ENCODE results near the gene ZNF281.
A peak's percentile ranks its signal among the peaks of the same experiment; 100 is the strongest.

The ZNF281 gene

DNA sequence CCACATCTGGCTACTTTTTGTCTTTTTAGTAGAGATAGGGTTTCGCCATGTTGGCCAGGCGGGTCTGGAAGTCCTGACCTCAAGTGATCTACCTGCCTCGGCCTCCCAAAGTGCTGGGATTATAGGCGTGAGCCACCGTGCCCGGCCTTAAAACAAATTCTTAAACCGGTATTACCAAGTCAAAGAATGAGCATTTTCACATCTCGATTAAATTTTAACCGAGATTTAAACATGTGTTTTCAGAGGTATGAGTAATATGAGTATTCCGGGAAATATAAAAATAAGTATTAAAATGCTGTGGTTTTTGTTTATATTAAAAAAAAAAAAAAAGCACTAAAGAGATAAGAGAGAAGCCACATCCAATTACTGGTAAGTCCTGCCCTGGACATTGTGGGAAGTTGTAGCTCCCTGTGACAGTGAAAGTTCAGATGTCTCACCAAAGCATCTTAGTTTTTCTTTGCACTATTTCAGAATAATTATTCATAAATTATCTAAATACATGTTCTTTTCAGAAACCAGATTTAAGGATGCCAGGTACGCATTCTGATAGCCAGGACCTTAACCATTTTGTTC is 24.9 kb downstream of the ZNF281 start:
- no peak for DNase-seq

DNA sequence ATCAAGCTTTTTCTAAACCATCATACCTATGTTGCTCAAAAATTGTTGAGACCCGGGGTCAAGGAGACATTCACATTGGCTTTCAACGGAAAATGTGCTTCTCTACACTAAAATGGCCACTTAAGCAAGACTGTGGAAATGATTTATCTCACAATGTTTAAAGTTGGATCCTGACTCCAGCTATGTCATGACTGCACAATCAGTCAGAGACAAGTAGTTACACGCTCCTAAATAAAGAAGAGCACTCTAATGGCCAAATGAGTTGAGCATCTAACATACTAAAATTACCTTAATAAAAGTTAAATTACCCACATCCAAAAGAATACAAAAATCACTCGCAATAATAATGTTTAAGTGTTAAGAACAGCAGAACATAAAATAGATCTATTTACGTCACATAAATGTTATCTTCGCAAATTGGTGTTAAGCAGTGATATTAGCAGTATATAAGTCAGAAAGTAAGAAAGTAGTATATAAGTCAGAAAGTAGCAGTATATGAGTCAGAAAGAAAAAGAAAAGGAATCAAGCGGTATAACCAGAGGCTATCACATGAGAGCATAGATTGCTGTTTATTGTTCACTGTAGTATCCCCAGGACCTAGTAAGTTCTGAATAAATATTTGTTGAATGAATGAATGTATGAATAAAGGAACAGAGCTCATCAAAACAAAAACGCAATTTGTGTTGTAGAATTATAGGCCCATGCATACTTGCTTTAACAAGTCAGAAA is 28.4 kb downstream of the ZNF281 start:
- DNase-seq, result no peak

DNA sequence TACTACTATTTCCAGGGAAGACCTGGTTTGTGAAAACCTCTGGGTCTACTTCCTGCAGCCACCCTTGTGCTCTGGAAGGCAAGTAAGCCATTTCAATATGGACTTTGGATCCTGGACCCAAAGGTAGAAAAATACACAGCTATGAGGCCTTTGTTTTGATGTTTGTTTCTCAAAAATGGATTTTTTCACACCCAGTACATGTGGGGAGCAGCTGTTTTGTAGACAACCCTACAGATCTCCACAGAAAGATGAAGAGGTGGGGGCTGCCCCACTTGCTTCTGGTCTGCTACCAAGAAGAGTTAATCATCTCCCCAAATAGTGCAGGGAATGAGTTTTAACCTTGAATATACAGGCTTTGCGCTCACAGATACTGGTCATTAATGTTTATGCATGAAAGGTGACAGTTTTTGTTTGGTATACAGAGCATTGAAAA is 29.2 kb downstream of the ZNF281 start:
- DNase-seq, result no peak

DNA sequence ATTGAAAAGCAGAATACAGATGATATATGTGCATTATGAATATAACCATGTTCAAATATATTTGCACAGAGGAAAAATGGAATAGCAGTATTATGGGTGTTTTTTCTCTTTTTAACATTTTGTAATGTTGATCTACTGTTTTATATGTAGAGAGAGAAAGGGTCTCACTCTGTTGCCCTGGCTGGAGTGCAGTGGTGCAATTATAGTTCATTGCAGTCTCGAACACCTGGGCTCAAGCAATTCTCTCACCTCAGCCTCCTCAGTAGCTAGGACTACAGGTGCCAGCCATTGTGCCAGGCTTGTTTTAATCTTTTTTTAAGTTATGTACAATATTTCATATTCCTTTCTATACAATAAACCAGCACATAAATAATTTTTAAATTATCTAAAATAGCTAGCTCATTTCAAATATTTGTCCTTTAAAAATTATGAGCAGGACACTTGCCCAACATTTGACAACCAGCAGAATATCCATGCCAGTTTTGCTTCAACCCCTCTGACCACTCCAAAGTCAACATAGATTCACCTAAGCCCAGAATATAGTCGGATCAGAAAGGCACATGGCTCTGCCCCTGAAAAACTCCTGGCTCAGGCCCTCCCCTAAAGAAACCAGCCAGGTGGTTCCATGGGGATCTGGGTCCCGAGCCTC is 29.8 kb downstream of the ZNF281 start:
- DNase-seq, result no peak

DNA sequence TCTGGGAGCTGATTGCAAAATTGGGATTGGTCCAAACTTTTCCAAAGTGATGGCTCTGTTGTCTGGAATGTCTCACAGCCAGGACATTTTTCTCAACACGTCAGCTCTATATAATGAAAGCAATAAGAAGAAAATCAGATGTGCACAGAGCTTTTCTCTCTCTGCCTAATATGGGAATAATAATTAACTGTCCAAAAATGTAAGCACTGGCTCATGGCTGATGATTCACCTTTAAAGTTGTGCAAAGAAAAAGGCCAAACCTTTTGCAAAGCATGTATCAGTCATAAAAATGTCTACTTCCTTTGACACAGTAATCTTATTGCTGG is 30.4 kb downstream of the ZNF281 start:
- DNase-seq, result no peak

DNA sequence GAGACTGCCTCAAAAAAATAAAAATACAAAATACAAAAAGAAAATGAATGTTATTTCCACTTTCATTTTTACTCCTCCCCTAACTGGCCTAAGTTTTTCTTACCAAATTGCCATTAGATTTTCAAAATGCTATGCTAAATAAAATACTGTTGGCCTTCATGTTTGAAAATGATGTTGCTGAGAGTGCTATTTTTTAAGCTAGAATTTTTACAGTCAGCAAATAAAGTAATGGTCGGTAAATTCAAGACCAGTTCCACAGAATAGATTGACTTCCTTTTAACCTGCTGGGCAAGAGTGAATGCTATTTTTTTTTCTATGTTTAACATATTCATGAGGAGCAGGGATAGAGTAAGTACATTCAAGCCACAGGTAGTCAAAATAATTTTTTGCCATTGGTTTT is 31.7 kb downstream of the ZNF281 start:
- no peak for DNase-seq

DNA sequence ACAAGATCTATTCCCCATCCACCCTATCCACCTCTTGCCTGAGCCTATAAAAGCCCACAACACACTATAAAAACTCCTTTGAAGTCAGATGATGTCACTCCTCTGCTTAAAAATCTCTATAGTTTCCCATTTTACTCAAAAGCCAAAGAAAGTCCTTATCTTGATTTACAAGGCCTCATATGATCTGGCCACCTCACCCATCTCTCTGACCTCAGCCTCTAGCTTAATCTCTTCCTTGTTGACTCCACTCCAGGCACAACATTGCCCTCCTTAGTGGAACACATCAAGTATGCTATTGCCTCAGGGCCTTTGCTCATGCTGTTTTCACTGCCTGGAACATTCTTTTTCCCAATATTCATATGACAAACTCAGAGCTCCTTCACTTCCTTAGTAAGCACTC is 33.3 kb downstream of the ZNF281 start:
- peak; percentile 21 to 79 for DNase-seq

DNA sequence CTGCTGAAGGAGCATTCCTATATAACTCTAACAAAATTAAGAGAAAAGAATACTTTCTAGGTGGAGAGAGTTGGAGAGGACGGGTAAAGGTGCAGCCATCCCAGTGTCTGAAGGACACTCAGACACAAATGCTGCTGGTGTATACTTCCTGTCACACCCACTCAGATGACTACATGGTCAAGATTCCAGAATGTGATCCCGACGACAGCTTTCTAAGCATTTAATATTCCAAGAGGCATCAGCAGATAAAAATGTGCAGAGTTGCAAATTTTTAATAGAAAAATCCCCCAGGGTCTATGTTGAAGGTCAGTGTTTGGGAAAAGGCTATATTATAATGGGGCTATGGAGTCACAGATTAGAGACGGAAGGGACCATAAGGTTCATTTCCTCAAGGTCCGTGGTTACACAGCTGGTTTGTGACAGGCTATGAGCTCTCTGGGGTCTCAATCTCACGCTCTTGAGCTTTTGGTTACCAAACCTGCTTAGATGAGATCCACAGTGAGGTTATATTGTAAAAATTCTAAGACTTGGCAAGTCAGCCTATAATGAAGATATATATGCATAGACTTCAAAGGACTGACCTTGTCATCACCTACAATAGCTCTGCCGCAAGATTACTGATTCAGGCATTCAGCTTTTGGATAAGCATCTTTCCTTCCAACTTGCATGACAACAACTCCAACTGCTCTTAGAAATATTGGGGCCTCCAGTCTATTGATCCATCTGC is 35.1 kb downstream of the ZNF281 start:
- DNase-seq, result no peak

DNA sequence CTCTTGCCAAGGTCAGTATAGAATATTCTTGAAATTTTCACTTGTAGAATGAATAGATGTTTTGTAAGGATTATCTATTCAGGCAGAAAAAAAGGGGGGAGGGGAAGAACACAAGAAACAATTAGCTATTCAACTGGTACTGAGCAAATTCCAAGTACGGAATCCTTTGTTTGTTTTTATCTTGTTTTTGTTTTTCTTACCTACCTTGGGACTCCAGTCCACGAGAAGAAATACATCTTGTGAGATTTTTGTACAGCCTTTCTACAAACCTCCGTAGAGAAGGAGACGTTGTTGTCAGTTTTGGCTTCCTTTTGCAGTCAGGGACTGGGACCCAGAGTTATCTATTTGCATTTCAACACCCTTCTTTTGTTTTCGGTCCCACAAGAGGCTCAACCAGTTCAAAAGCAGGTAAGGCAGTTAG is 36.0 kb downstream of the ZNF281 start:
- no peak for DNase-seq

DNA sequence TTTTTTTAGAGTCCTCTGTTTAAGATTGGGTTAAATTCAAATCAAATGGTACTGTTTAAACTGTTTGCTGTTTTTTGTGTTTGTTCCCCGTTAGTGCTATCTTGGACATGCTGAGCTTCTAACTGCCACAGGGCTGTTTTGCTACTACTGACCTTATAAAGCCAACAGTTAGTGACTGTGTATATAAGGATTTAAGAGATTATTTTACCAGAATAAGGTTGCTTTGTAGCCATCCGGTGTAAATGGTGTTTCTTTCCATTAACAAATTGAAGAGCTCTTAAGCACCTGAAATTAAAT is 37.0 kb downstream of the ZNF281 start:
- no peak for DNase-seq

DNA sequence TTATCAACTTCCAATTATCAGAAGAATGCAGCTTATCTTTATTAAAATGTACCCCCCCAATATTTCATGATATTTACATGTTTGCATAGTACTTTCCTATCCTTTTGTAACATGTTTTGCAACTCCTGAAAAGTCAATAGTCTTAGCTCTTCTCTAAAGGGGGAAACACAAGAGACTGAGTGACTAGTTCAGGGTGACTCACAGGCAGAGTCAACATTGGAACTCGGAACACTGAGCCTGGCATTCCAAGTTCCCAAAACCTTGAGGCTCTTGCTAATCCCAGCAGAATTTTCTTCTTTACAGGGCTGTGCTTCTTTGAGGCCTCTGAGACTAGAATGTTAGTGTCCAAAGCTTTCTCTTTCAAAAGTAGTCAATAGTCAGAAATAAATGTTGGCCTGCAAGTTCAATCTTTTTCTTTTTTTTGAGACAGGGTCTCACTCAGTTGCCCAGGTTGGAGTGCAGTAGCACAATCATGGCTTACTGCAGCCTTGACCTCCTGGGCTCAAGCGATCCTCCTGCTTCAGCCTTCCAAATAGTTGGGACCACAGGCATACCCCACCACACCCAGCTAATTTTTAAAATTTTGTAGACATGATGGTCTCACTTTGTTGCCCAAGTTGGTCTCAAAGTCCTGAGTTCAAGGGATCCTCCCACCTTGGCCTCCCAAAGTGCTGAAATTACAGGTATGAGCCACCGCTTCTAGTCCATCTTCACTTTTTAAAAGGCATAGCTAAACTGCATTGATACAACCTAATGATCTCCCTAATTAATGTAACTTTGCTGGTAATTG is 37.5 kb downstream of the ZNF281 start:
- peak; percentile 64 to 87 for DNase-seq

DNA sequence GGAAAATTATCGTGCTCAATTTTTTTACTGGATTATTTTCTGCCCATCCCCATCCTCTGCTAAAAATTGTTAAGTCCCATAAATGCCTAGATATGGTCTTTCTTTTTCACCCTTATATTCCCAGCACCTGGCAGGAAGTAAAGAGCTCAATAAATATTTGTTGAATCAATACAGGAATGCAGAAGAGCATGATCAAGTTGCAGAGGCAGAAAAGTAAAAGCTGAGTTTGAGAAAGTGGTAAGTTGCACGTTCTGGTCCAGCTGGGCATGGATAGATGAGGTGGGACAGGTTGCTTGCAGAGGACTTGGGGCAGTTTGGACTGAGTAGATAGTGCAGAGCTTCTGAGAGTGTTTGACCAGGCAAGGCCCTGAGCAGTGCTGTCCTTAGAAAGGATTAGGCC is 40.1 kb downstream of the ZNF281 start:
- DNase-seq, result no peak

DNA sequence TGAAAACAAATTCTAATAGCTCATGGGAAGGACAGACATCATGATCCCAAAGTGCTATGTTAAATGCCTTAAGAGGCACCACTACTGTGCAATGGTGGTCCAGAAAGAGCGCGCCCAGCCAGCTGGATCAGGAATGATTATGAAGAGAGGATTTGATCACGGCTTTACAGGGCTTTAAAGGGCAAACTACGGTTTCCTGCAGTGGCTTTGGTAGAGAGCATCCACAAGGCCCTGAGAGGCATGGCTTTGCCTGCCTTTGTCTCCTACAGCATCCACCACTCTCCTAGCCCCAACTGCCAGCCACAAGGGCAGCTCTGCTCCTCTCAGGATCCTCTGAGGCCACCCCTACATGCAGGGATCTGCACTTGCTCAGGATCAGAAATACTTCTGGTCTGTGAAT is 40.7 kb downstream of the ZNF281 start:
- no peak for DNase-seq

DNA sequence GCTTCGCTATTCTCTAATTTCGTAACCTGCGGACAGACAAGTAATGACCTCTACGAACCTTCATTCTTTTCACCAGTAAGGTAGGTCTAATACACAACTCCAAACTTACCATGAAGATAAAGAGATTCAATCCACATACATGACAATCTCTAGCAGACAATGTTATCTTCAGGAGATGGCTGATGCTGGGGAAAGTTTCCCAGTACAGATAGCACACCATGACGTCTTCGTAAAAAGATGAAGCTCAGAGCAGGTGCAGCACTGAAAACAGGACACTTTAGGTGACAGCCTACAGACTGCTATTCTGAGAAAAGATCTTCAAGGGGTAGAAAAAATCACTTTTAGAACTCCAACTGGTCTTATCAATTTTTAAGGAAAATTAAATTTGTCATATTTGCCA is 41.3 kb downstream of the ZNF281 start:
- DNase-seq, result no peak

DNA sequence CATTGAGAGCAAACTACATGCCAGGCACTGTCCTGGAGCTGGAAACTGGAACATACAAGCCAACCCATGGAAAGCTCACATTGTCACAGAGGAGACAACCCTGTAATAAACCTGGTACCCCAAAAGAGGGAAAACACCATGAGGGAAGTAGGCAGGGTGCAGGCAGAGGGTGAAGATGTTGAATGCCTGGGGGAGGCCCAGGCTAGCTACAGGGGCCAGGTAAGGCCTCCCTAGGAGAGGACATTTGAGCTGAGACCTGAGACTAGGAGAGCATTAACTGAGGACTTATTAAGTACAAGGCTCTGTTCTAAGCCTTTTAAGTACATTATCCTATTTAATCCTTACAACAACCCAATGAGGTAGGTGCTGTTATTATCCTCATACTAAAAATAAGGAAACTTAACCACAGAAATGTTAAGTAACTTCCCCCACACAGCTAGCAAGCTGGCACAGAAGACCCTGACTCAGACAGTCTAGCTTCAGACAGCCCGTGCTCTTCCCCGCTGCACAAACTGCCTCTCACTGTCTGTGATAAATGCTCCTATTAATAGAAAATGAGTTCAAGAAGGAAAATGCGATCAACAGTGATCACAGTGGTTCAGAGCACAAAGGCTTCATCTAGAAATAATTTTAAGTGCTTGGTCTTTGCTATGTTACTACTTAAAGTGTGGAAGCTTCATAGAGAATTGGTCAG is 41.8 kb downstream of the ZNF281 start:
- peak; percentile 59 to 78 for DNase-seq

DNA sequence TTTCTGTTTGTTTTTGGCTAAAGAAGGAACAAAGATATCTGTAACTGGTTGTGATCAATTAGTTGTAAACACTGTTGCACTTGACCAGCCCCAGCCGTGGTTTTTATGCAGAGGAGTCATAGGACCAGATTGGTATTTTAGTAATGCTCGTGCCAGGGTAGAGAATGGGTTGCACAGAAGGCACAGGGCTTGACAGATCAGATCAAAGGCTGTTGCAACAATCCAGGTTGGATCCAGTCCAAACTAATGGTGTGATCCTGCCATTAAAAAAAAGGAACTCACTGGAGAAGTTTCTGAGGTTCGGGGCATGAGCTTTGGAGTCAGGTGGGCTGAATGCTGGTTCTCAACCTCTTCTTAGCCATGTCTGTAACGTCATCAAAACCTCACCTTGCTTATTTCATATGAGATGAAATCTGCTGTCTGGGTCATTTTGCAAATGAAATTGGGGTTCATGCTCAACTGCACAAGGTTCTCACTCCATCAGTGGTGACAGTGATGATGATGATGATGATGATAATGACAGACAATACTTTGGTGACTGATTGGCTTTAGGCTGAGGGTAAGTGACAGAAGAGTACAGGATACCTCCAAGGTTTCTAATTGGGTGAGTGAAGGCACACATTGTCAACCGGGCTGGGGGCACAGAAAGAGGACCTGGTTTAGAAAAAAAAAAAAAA is 43.1 kb downstream of the ZNF281 start:
- peak in 1 of 2 donors; percentile 40 for DNase-seq

DNA sequence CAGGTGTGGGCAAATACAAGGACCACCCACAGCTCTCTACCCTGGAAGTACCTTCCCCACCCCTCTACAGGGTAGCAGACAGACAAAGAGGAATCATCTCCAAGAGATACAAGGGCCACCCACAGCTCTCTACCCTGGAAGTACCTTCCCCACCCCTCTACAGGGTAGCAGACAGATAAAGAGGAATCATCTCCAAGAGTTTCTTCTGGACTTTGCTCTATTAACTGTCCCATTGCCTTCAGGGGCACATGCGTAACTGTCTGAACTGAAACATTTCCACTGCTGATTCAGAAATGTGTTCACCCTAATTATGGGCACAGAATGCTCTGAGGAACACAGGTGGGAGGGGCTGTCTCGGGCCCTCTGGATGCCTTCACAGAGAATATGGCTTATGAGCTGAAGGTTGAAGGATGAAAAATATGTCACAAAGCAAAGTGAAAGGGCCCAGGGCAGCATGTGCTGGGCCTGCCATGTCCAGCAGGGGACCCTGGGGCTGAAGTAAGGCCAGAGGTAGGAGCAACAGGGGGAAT is 43.9 kb downstream of the ZNF281 start:
- DNase-seq, result no peak

DNA sequence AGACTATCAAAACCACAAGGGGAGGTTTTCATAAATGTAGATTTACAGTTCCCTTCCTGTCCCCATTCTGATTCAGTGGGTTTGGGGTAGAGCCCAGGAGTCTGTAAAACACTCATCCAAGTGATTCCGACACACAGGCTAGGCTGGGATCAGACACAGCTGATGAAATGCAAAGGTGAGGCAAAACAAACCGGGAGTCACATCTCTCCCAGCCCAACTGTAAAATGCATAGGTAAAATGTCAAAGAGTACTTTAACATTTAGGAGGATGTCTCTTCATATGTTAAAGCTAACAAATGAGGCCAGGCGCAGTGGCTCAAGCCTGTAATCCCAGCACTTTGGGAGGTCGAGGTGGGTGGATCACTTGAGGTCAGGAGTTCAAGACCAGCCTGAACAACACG is 45.0 kb downstream of the ZNF281 start:
- no peak for DNase-seq

DNA sequence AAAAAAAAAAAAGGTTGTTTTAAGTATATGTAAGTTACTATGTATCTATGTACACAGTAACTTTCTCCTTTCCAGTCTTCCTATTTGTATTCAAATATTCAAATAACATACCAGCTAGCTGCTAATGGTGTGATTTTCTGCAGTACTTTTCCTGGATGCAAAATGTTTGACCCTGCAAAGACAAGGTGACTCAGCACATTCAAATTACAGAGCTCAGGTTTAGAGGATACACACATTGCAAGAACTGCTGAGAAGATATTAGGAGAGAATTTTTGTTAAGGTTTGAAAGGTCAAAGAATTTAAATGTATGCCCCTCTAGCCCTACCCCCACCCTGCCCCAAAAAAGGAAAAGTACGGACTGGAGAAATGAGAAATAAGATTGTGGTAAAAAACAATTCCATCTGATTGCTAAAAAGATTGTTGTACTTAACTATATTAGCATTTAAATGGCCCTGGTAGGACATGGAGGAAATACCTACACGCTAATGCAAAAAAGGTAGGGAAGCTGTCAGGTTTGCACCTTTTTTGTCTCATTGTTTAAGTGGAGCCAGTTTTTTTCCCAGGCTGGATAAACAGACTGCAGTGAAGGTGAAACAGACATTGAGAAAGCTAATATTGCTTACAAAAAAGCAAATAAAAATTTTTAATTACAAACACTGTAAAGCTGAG is 45.6 kb downstream of the ZNF281 start:
- no peak for DNase-seq

DNA sequence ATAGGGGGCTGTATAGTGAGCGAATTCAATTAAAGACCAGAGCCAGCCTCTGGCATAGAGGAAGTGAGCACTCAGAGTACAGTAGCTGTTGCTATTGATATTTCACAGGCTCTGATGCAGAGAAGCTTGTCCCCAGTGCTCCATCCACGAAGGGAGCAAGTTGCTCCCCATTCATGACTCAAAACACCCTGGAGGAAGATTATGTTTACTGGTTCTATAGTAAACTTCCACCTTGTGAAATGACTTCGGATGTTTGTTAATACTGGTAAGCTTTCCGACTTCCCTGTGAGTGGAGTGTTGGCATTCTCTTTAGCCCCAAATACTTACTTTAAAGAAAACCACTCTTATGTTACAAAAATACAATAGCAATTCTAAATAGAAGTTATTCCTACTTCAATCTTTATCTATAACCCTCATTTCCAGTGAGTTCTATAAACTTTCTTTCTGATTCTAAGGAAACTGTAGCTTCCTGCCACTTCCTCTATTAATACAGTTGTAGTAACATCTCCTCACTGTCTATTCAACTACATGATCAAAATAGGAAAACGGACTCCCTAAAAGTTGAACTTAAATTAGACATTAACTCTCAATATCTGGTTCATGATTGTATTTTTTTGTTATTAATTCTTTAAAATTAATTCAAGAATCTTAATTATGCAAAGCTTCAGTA is 46.4 kb downstream of the ZNF281 start:
- DNase-seq, result peak; percentile 58 to 66

DNA sequence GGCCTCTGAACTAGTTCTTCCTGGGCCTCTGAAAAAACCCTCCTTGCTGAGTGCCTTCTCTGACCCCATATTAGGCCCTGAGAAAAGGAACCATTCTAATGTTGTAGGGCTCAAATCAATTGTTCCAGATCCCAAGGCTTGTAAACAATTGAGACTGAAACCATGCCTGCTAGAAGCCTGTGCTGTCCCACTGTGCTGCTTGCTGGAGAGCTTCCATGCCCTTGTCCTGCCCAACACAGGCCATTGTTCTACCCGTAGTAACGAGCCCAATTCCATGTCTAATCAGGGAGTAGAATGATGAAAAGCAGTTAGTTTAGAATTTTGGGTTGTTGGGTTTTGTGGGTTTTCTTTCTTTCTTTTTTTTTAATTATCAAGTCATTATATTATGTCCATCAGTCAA is 47.4 kb downstream of the ZNF281 start:
- DNase-seq, result no peak

Data from inflammatory macrophage treated with lipopolysaccharide for 1 hour (primary cell).